ENCODE measurements around the gene OR52H1. TPM values are rescaled to one million over a fixed set of nuclear protein-coding genes. Genes with fewer than 3 reads are reported as not detected.

OR52H1 gene
- total RNA-seq, 2 donors from 2014 or later = not detected

- intact Hi-C loops (cut with DNase I) = no loop called here
- no peak for DNase-seq
- ATAC-seq = no peak
Measured at GRCh38 chr11:5541427-5541826, 6.9 kb downstream of the OR52H1 start.

GRCh38 chr11:5536482-5536881, 11.9 kb downstream of the OR52H1 start:
- DNase-seq (no peak), ATAC-seq (no peak)
- intact Hi-C loops (cut with DNase I) = no loop called here

- intact Hi-C loops (cut with DNase I) = no loop called here
- ATAC-seq (no peak), DNase-seq (no peak)
Measured at GRCh38 chr11:5534046-5534445, 14.3 kb downstream of the OR52H1 start.

- DNase-seq (no peak), ATAC-seq (no peak)
- intact Hi-C loops (cut with DNase I) = no loop called here
Measured at GRCh38 chr11:5531053-5531831, 17.1 kb downstream of the OR52H1 start.

- ATAC-seq (no peak), DNase-seq (no peak)
- intact Hi-C loops (cut with DNase I) = no loop called here
Measured at GRCh38 chr11:5528495-5528894, 19.8 kb downstream of the OR52H1 start.

- no peak for ATAC-seq
- no peak for DNase-seq
- intact Hi-C loops (cut with DNase I) = no loop called here
Measured at GRCh38 chr11:5527716-5528115, 20.6 kb downstream of the OR52H1 start.

GRCh38 chr11:5524756-5525155, 23.6 kb downstream of the OR52H1 start:
- intact Hi-C loops (cut with DNase I) = no loop called here
- DNase-seq = no peak
- no peak for ATAC-seq

GRCh38 chr11:5522308-5522707, 26.0 kb downstream of the OR52H1 start:
- DNase-seq = no peak
- no peak for ATAC-seq
- intact Hi-C loops (cut with DNase I) = no loop called here

- DNase-seq (no peak), ATAC-seq (no peak)
- intact Hi-C loops (cut with DNase I) = no loop called here
Measured at GRCh38 chr11:5521540-5521939, 26.8 kb downstream of the OR52H1 start.

- intact Hi-C loops (cut with DNase I) = no loop called here
- ATAC-seq (no peak), DNase-seq (no peak)
Measured at GRCh38 chr11:5516599-5516998, 31.7 kb downstream of the OR52H1 start, which contains the start of gene UBQLNL. Gene UBQLNL, minus strand, starts transcription at chr11:5516699. Its CDS starts 258 bp downstream, at chr11:5516441.

- DNase-seq = no peak
- no peak for ATAC-seq
- intact Hi-C loops (cut with DNase I) = no loop called here
Measured at GRCh38 chr11:5514841-5515240, 33.5 kb downstream of the OR52H1 start.

GRCh38 chr11:5509803-5510202, 38.5 kb downstream of the OR52H1 start, which contains the start of gene UBQLN3:
Gene UBQLN3, minus strand, starts transcription at chr11:5509957. Its CDS starts 399 bp downstream, at chr11:5509558.
- ATAC-seq (no peak), DNase-seq (no peak)
- intact Hi-C loops (cut with DNase I) = no loop called here

GRCh38 chr11:5508605-5509004, 39.7 kb downstream of the OR52H1 start:
- DNase-seq (no peak), ATAC-seq (no peak)
- intact Hi-C loops (cut with DNase I) = no loop called here

GRCh38 chr11:5507933-5508305, 40.4 kb downstream of the OR52H1 start:
- DNase-seq (no peak), ATAC-seq (no peak)
- intact Hi-C loops (cut with DNase I) = no loop called here

GRCh38 chr11:5507177-5507932, 41.0 kb downstream of the OR52H1 start:
- ATAC-seq (no peak), DNase-seq (no peak)
- intact Hi-C loops (cut with DNase I) = no loop called here

- DNase-seq = no peak
- intact Hi-C loops (cut with DNase I) = no loop called here
- ATAC-seq = no peak
Measured at GRCh38 chr11:5505363-5506048, 42.8 kb downstream of the OR52H1 start.

GRCh38 chr11:5504403-5504921, 43.9 kb downstream of the OR52H1 start:
- no peak for ATAC-seq
- intact Hi-C loops (cut with DNase I) = no loop called here
- DNase-seq = no peak

- intact Hi-C loops (cut with DNase I) = no loop called here
- ATAC-seq (no peak), DNase-seq (no peak)
Measured at GRCh38 chr11:5500393-5500801, 47.9 kb downstream of the OR52H1 start.

- no peak for ATAC-seq
- intact Hi-C loops (cut with DNase I) = no loop called here
- DNase-seq = no peak
Measured at GRCh38 chr11:5499671-5500070, 48.7 kb downstream of the OR52H1 start.

Data from left cardiac atrium (tissue), 4 donors.